ENCODE results near the gene PCDH9.

Gene PCDH9

DNA sequence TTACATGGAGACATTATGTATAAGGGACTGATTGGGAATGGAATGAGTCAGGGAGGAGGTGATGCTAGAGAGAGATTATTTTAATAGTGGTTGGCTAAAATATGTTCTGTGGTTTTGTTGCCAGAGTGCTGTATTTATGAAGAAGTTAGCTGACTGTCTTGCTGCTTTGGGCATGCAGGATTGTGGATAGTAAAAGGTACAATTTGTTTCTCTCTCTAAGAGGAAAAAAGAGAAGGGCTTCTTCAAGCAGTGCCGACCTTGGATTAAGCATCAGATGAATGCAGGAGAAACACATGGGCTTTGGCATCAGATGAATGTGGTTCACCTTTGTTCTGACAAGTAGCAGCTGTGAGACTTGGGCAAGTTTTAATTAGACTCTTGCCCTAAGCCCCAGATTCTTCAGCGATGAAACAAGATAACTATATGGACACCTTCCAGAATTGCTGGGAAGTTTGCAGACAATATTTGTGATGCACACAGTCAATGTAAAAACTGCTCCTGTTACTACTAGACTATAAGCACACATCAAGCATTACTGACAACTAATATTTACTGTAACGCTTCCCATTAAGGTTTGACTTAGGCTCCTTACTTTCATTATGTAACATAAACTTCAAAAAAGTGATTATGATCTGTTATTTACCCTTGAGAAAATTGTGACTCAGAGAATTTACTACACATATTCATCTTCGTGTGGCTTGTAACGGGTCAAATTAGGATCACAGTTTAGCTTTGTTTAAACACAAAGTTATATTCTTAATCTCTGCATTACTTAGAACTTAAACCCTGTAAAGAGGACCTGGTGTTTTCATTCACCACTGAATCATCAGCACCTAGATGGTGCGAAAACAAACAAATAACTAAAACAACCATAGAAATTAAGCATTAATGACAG, 824.0 kb downstream of the PCDH9 start:
- no peak overlapping the region for H2AFZ ChIP-seq (ENCODE audit: low read depth, low read length, severe bottlenecking)
- no peaks in the 10 kb centered on the region for H3K79me2 ChIP-seq (ENCODE audit: insufficient read depth, low read length)
- no peak for TF ChIP-seq EZH2phosphoT487 (conservative IDR thresholded peaks at IDR 0.05; ENCODE audit: low read length)
- TF ChIP-seq, protein P1, sequence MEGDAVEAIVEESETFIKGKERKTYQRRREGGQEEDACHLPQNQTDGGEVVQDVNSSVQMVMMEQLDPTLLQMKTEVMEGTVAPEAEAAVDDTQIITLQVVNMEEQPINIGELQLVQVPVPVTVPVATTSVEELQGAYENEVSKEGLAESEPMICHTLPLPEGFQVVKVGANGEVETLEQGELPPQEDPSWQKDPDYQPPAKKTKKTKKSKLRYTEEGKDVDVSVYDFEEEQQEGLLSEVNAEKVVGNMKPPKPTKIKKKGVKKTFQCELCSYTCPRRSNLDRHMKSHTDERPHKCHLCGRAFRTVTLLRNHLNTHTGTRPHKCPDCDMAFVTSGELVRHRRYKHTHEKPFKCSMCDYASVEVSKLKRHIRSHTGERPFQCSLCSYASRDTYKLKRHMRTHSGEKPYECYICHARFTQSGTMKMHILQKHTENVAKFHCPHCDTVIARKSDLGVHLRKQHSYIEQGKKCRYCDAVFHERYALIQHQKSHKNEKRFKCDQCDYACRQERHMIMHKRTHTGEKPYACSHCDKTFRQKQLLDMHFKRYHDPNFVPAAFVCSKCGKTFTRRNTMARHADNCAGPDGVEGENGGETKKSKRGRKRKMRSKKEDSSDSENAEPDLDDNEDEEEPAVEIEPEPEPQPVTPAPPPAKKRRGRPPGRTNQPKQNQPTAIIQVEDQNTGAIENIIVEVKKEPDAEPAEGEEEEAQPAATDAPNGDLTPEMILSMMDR (IDR thresholded peaks at IDR 0.05; ENCODE audit: insufficient read depth, low read length, poor library complexity, severe bottlenecking) = no peak
- H3K4me2 ChIP-seq (ENCODE audit: low read depth, low read length, poor library complexity, severe bottlenecking) = no peak overlapping the region
- no peaks in the 10 kb centered on the region for H3K27me3 ChIP-seq (ENCODE audit: low read length)
- no peaks in the 10 kb centered on the region for H3F3A ChIP-seq (ENCODE audit: insufficient read depth)
- H3K36me3 ChIP-seq (ENCODE audit: low read length) = no peaks in the 10 kb centered on the region
- no peak overlapping the region for H3K27ac ChIP-seq (ENCODE audit: low read depth, low read length)
- H3K4me3 ChIP-seq (ENCODE audit: insufficient read depth, low read length, poor library complexity, severe bottlenecking) = no peak overlapping the region
- H4K20me1 ChIP-seq (ENCODE audit: low read depth, low read length) = no peaks in the 10 kb centered on the region
- H3K9me3 ChIP-seq (ENCODE audit: insufficient read depth, low read length) = no peaks in the 10 kb centered on the region
- no peak overlapping the region for H3K9ac ChIP-seq (ENCODE audit: low read length)
- H3K9me2 ChIP-seq (replicated peaks; ENCODE audit: insufficient read depth, low read length) = no peaks in the 10 kb centered on the region

DNA sequence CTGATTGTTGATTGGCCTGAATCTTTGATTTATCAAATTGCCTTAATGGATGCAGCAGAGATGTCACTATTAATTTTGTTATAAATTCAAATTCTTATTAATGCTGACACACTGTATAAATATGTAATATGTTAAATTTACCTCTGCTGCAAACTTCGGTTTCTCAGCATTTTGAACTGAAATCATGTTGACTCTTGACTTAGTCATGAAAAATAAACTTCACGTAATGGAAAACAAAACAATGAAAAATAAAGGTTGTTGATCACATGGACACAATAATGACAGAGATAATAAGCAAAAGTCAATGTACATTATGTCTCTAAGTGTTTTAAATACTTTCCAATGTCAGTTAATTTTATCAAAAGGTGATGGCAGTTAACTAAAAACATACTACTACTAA, 827.6 kb downstream of the PCDH9 start:
- Histone ChIP-seq H3K9ac (ENCODE audit: low read length) (no peak overlapping the region), H3K4me2 (ENCODE audit: low read depth, low read length, poor library complexity, severe bottlenecking) (no peak overlapping the region), H3K9me2 (replicated peaks; ENCODE audit: insufficient read depth, low read length) (no peaks in the 10 kb centered on the region), H3K9me3 (ENCODE audit: insufficient read depth, low read length) (no peaks in the 10 kb centered on the region), H3K36me3 (ENCODE audit: low read length) (no peaks in the 10 kb centered on the region), H3F3A (ENCODE audit: insufficient read depth) (no peaks in the 10 kb centered on the region), H3K4me3 (ENCODE audit: insufficient read depth, low read length, poor library complexity, severe bottlenecking) (no peak overlapping the region), H4K20me1 (ENCODE audit: low read depth, low read length) (no peaks in the 10 kb centered on the region), H3K27me3 (ENCODE audit: low read length) (no peaks in the 10 kb centered on the region), H3K79me2 (ENCODE audit: insufficient read depth, low read length) (no peaks in the 10 kb centered on the region), H3K27ac (ENCODE audit: low read depth, low read length) (no peak overlapping the region), H2AFZ (ENCODE audit: low read depth, low read length, severe bottlenecking) (no peak overlapping the region)
- TF ChIP-seq EZH2phosphoT487 (conservative IDR thresholded peaks at IDR 0.05; ENCODE audit: low read length) = no peak
- TF ChIP-seq, protein P1 (IDR thresholded peaks at IDR 0.05; ENCODE audit: insufficient read depth, low read length, poor library complexity, severe bottlenecking) = no peak

DNA sequence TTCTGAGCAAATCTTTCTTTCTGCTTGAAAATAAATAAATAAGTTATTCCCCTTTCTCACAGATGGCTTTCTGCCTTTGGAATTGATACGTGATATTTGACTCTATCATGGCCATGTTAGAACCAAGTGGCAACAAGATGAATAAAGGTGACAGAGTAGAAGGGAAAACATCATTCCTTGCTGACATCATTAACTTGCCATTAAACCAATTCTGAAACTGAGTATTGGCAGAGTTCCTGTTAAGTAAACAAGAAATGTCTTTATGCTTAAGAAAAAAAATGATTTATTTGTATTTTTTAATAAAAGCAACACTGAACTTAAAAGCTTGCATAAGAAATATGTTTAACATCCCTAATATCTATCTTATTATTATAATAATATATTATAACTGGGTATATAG, 828.1 kb downstream of the PCDH9 start:
- Histone ChIP-seq H4K20me1 (ENCODE audit: low read depth, low read length) (no peaks in the 10 kb centered on the region), H3K9me3 (ENCODE audit: insufficient read depth, low read length) (no peaks in the 10 kb centered on the region), H3K9ac (ENCODE audit: low read length) (no peak overlapping the region), H3K27me3 (ENCODE audit: low read length) (no peaks in the 10 kb centered on the region), H3K4me2 (ENCODE audit: low read depth, low read length, poor library complexity, severe bottlenecking) (no peak overlapping the region), H3K27ac (ENCODE audit: low read depth, low read length) (no peak overlapping the region), H3K4me3 (ENCODE audit: insufficient read depth, low read length, poor library complexity, severe bottlenecking) (no peak overlapping the region), H3K9me2 (replicated peaks; ENCODE audit: insufficient read depth, low read length) (no peaks in the 10 kb centered on the region), H3F3A (ENCODE audit: insufficient read depth) (no peaks in the 10 kb centered on the region), H3K36me3 (ENCODE audit: low read length) (no peaks in the 10 kb centered on the region), H2AFZ (ENCODE audit: low read depth, low read length, severe bottlenecking) (no peak overlapping the region), H3K79me2 (ENCODE audit: insufficient read depth, low read length) (no peaks in the 10 kb centered on the region)
- TF ChIP-seq, protein P1 (IDR thresholded peaks at IDR 0.05; ENCODE audit: insufficient read depth, low read length, poor library complexity, severe bottlenecking) = no peak
- no peak for TF ChIP-seq EZH2phosphoT487 (conservative IDR thresholded peaks at IDR 0.05; ENCODE audit: low read length)

Measured in SU-DHL-6 (cell line).